Measurements from ENCODE around the gene SCT.

The SCT gene, protein sequence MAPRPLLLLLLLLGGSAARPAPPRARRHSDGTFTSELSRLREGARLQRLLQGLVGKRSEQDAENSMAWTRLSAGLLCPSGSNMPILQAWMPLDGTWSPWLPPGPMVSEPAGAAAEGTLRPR

DNA sequence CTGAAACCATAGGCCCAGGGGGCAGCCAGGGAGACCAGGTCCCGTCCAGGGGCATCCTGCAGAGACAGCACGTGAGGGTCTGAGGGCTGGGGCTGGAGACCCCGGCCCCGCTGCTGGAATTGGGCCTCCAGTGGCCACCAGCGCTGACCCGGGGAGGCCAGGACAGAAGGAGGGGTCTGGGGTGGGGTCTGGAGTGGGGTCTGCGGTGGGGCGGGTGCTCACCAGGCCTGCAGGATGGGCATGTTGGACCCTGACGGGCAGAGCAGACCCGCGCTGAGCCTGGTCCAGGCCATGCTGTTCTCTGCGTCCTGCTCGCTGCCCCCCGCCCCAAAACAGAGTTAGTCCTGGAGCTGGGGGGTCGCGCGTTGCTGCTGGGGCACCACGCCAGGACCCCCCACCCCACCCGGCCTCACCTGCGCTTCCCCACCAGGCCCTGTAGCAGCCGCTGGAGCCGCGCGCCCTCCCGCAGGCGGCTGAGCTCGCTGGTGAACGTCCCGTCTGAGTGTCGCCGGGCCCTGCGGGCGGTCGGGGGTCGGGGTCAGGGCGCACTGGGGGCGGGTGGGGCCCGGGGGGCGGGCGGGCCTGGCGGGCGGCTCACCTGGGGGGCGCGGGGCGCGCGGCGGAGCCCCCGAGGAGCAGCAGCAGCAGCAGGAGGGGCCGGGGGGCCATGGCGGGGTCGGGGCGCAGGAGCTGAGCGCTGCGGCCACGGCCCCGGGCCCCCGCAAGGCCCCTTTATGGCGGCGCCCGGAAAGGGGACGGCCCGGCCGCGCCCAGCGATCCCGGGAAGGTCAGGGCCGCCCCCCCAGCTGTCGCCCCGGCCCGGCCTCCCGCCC is at the start of gene SCT:
Gene SCT (minus strand): TSS at position 707 of the 833 bp plus-strand sequence. CDS start 38 bp downstream, at position 669.
- Histone ChIP-seq H3K4me1 (ENCODE audit: insufficient read depth, low read length) (no peaks in the 10 kb centered on the region), H3K36me3 (ENCODE audit: insufficient read depth, low read depth, low read length) (no peaks in the 10 kb centered on the region), H3K27ac (ENCODE audit: low read length) (no peak within 1 kb of the TSS), H3K4me3 (ENCODE audit: low read length) (no peak within 1 kb of the TSS), H3K27me3 (ENCODE audit: insufficient read depth, low read length) (peaks cover 41% of the 10 kb centered on the region), H3K9me3 (ENCODE audit: insufficient read depth, low read depth, low read length) (no peaks in the 10 kb centered on the region), H3K9ac (ENCODE audit: low read depth, low read length) (no peak within 1 kb of the TSS)

DNA sequence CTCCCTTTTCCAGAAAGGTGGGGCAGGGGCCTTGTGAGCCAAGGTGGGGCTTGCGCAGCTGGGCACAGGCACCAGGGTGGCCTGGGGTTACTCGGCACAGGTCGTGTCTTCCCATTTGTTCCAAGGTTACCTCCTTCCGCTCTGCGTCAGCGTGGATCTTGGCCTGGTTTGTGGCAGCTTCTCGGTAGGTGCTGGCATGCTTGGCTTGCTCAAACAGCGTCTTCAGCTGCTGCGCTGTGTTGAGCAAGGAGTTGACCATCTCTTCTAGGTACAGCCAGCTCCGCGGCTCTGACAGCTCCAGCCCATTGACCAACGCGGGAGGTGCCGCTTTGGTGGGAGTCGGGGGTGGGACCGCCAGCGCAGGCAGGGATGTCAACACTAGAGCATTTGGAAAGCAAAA is 47.4 kb upstream of the SCT start:
- H3K27me3 ChIP-seq (ENCODE audit: insufficient read depth, low read length), result no peaks in the 10 kb centered on the region
- H3K27ac ChIP-seq (ENCODE audit: low read length), result no peak overlapping the region
- H3K9ac ChIP-seq (ENCODE audit: low read depth, low read length), result no peak overlapping the region
- H3K36me3 ChIP-seq (ENCODE audit: insufficient read depth, low read depth, low read length), result peaks cover 47% of the 10 kb centered on the region
- no peak overlapping the region for H3K4me3 ChIP-seq (ENCODE audit: low read length)
- no peaks in the 10 kb centered on the region for H3K4me1 ChIP-seq (ENCODE audit: insufficient read depth, low read length)
- H3K9me3 ChIP-seq (ENCODE audit: insufficient read depth, low read depth, low read length), result no peaks in the 10 kb centered on the region

DNA sequence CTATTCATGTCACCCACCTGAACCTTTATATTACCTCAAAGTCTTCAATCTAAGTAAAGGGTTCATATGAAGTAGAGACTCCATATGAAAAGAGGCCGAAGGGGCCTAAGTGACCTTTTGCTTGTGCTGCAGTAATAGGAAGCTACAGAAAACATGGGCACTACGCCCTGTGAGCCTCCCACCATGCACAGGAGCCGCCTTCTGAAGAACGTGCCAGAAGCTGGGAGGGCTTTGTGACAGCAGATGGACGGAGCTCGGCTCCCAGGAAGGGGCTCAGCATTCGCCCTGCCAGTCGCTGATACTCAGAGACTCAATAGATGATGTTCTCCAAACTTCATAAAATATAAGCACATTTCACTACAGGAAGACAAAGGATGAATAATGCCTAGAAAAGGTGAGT is 46.9 kb upstream of the SCT start:
- Histone ChIP-seq H3K27me3 (ENCODE audit: insufficient read depth, low read length) (no peaks in the 10 kb centered on the region), H3K9ac (ENCODE audit: low read depth, low read length) (no peak overlapping the region), H3K9me3 (ENCODE audit: insufficient read depth, low read depth, low read length) (no peaks in the 10 kb centered on the region), H3K4me1 (ENCODE audit: insufficient read depth, low read length) (no peaks in the 10 kb centered on the region), H3K27ac (ENCODE audit: low read length) (no peak overlapping the region), H3K36me3 (ENCODE audit: insufficient read depth, low read depth, low read length) (peaks cover 43% of the 10 kb centered on the region), H3K4me3 (ENCODE audit: low read length) (no peak overlapping the region)

DNA sequence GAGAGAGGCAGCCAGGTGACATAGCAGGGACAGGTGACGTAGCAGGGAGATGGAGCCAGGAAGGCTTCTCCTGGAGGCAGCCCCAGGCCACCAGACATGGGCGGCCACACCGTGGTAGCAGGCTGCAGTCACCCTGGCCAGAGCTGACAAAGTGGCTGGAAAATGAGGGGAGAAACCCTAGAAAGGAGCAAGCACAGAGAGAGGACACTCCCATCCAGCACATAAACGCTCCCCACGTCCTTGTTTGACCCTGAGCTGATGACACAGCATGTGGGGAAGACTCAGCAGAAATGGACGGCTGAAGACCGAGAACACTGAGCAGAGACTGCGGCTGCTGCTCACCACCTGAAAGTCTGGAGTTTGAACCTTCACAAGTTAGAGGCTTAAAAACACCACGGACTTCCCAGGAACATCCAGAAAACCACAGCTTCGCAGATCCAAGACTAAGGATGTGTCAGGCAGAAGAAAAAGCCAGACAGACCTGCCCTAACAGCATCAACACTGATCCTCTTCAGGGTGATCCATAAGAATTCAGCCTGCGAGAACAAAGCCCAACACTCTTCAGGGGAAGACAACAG is 38.8 kb upstream of the SCT start:
- Histone ChIP-seq H3K4me3 (ENCODE audit: low read length) (no peak overlapping the region), H3K27ac (ENCODE audit: low read length) (no peak overlapping the region), H3K36me3 (ENCODE audit: insufficient read depth, low read depth, low read length) (peaks cover 40% of the 10 kb centered on the region), H3K9ac (ENCODE audit: low read depth, low read length) (no peak overlapping the region), H3K9me3 (ENCODE audit: insufficient read depth, low read depth, low read length) (no peaks in the 10 kb centered on the region), H3K27me3 (ENCODE audit: insufficient read depth, low read length) (no peaks in the 10 kb centered on the region), H3K4me1 (ENCODE audit: insufficient read depth, low read length) (no peaks in the 10 kb centered on the region)

DNA sequence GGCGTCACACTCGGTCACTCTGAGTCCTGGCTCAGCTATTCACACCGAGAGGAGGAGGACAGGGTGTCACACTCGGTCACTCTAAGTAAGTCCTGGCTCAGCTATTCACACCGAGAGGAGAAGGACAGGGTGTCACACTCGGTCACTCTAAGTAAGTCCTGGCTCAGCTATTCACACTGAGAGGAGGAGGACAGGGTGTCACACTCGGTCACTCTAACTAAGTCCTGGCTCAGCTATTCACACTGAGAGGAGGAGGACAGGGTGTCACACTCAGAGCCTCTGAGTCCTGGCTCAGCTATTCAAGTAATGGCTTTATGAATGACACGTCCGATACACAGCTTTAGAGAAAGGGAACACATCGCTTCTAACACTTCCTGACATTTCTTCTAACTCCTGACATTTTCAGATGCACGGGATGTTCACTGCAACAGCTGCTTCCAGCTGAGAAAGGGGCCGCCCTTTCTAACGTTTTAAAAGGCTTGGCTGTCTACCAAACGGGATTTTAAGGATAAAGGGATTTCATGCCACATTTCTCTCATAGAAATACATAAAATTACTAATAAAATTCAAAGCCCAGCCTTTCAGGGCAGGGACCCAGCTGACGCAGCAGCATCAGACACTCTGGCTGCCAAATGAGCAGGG is 38.2 kb upstream of the SCT start:
- Histone ChIP-seq H3K27ac (ENCODE audit: low read length) (no peak overlapping the region), H3K9me3 (ENCODE audit: insufficient read depth, low read depth, low read length) (no peaks in the 10 kb centered on the region), H3K4me1 (ENCODE audit: insufficient read depth, low read length) (no peaks in the 10 kb centered on the region), H3K36me3 (ENCODE audit: insufficient read depth, low read depth, low read length) (peaks cover 45% of the 10 kb centered on the region), H3K9ac (ENCODE audit: low read depth, low read length) (no peak overlapping the region), H3K4me3 (ENCODE audit: low read length) (no peak overlapping the region), H3K27me3 (ENCODE audit: insufficient read depth, low read length) (no peaks in the 10 kb centered on the region)

DNA sequence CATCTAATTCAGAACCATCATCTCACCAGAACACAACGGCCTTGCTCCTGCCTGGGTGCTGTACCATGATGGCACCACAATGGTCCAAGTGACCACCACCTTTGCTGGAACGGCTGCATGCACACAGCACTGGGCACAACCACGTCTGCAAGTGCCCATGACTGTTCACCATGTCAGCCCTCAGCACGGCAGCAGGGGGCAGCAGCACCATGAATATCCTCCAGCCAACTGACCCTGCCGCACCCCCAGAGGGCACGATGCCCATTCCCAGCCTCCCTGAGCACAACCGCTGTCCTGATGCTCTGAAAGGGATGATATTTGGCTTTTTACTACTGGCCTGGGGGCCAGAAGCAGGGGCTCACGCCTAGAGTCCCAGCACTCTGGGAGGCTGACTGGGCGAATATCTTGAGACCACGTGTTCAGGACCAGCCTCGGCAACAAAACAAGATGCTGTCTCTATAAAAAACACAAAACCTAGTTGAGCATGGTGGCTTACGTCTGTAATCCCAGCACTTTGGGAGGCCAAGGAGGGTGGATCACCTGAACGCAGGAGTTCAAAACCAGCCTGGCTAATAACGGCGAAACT is 35.8 kb upstream of the SCT start:
- H3K9ac ChIP-seq (ENCODE audit: low read depth, low read length), result no peak overlapping the region
- H3K27me3 ChIP-seq (ENCODE audit: insufficient read depth, low read length), result no peaks in the 10 kb centered on the region
- no peaks in the 10 kb centered on the region for H3K4me1 ChIP-seq (ENCODE audit: insufficient read depth, low read length)
- no peaks in the 10 kb centered on the region for H3K9me3 ChIP-seq (ENCODE audit: insufficient read depth, low read depth, low read length)
- no peak overlapping the region for H3K27ac ChIP-seq (ENCODE audit: low read length)
- no peak overlapping the region for H3K4me3 ChIP-seq (ENCODE audit: low read length)
- peaks cover 56% of the 10 kb centered on the region for H3K36me3 ChIP-seq (ENCODE audit: insufficient read depth, low read depth, low read length)

DNA sequence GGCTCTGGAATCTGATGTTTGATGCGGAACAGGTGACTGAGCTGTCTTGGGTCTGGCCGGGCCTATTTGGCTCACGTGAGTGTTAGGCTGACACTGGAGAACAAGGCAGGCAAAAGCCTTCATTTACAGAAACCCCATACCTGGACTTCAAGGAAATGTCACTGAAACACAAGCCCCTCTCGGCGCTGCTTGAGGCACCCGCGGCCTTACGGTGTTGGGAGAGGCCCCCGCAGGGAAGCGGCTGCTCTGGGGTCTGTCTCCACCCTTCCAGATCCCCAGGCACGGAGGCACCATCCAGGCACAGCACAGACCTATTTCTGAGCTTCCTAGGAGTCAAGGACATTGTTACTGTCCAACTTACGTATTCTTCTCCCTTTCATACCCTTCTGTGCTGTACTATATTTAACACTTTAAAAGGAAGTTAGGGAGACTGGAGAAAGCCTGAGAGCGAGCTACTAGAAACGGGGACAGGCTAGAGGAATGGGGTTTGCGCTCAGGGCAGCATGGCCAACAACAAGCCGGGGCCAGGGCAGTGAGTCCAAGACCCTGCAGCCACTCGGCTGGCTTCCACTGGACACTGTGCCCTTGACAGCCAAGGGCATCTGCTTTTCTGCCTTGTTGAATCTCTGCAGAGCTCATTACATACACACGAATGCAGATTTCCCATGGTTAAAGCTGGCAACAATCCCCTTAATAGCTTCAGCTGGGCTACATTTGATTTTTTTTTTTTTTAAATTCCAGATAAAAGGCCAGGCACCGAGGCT is 33.9 kb upstream of the SCT start:
- Histone ChIP-seq H3K4me3 (ENCODE audit: low read length) (no peak overlapping the region), H3K9me3 (ENCODE audit: insufficient read depth, low read depth, low read length) (no peaks in the 10 kb centered on the region), H3K36me3 (ENCODE audit: insufficient read depth, low read depth, low read length) (peaks cover 48% of the 10 kb centered on the region), H3K4me1 (ENCODE audit: insufficient read depth, low read length) (no peaks in the 10 kb centered on the region), H3K9ac (ENCODE audit: low read depth, low read length) (no peak overlapping the region), H3K27ac (ENCODE audit: low read length) (no peak overlapping the region), H3K27me3 (ENCODE audit: insufficient read depth, low read length) (no peaks in the 10 kb centered on the region)

DNA sequence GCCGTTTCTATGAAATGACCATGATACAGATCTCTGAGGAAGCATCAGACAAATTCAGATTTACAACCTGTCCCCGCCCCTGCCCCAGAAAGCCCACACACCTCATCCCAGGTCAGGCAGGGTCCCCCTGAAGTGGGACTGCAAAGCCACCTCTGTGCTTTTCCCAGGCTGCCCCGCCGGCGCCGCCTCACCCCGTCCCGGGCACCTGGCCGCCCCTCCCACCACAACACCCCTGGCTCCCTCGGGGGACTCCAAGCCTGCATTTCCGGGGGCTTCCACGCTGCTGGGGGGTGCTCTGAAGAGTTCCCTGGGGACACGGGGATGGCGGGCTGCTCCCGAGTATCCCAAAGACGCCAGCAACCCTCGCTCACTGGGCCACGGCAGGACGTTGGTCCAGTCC is 33.3 kb upstream of the SCT start:
- Histone ChIP-seq H3K9me3 (ENCODE audit: insufficient read depth, low read depth, low read length) (no peaks in the 10 kb centered on the region), H3K27me3 (ENCODE audit: insufficient read depth, low read length) (no peaks in the 10 kb centered on the region), H3K4me3 (ENCODE audit: low read length) (no peak overlapping the region), H3K27ac (ENCODE audit: low read length) (no peak overlapping the region), H3K36me3 (ENCODE audit: insufficient read depth, low read depth, low read length) (peaks cover 42% of the 10 kb centered on the region), H3K9ac (ENCODE audit: low read depth, low read length) (no peak overlapping the region), H3K4me1 (ENCODE audit: insufficient read depth, low read length) (no peaks in the 10 kb centered on the region)

DNA sequence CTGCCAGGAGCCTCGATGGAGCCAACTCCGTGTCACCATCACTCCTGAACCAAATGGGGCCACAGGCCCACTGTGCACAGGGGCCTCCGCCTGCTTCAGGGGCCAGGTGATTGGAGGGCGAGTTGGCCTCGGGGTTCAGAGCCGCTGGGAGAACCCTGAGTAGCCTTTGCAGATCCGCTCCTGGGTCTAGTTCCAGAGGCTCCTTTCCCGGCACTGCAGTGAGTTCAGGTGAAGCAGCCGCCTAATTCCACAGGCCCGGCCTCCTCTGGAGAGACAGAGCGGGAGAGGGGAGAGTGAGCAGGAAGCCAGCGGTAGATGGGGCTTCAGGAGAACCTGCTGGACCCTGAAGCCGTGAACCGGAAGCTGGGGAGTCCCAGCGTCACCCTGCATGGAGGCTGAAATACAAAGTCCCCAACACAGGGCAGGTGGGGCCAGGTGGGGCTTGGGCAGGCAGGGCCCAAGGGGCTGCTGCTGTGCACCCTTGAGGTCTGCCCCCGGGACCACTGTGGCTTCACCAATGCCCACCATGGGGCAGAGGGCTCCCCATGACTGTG is 32.6 kb upstream of the SCT start:
- H3K36me3 ChIP-seq (ENCODE audit: insufficient read depth, low read depth, low read length), result peaks cover 39% of the 10 kb centered on the region
- H3K9me3 ChIP-seq (ENCODE audit: insufficient read depth, low read depth, low read length), result no peaks in the 10 kb centered on the region
- no peak overlapping the region for H3K9ac ChIP-seq (ENCODE audit: low read depth, low read length)
- no peaks in the 10 kb centered on the region for H3K27me3 ChIP-seq (ENCODE audit: insufficient read depth, low read length)
- no peak overlapping the region for H3K27ac ChIP-seq (ENCODE audit: low read length)
- H3K4me3 ChIP-seq (ENCODE audit: low read length), result no peak overlapping the region
- H3K4me1 ChIP-seq (ENCODE audit: insufficient read depth, low read length), result no peaks in the 10 kb centered on the region

DNA sequence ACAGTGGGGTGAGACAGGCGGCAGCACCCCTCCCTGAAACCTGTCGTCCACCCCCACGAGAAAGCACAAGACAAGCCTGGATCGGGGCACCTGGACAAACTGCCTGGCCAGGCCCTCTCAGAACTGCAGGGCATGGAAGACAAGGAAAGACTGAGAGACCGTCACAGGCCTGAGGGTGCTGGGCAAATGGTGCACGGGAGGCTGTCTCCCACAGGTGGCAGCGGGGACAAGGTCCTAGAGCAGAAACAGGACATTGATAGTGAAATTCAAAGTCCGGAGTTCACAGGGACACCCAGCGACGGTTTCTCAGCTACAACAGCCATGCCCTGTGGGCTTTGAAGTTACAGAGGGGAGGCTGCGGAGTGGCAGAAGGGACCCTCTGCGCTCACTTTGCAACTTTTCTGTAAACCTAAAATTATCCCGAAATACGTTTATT is 30.7 kb upstream of the SCT start:
- no peak overlapping the region for H3K9ac ChIP-seq (ENCODE audit: low read depth, low read length)
- H3K4me3 ChIP-seq (ENCODE audit: low read length), result no peak overlapping the region
- H3K36me3 ChIP-seq (ENCODE audit: insufficient read depth, low read depth, low read length), result peaks cover 30% of the 10 kb centered on the region
- H3K27ac ChIP-seq (ENCODE audit: low read length), result no peak overlapping the region
- H3K4me1 ChIP-seq (ENCODE audit: insufficient read depth, low read length), result no peaks in the 10 kb centered on the region
- H3K9me3 ChIP-seq (ENCODE audit: insufficient read depth, low read depth, low read length), result no peaks in the 10 kb centered on the region
- no peaks in the 10 kb centered on the region for H3K27me3 ChIP-seq (ENCODE audit: insufficient read depth, low read length)

DNA sequence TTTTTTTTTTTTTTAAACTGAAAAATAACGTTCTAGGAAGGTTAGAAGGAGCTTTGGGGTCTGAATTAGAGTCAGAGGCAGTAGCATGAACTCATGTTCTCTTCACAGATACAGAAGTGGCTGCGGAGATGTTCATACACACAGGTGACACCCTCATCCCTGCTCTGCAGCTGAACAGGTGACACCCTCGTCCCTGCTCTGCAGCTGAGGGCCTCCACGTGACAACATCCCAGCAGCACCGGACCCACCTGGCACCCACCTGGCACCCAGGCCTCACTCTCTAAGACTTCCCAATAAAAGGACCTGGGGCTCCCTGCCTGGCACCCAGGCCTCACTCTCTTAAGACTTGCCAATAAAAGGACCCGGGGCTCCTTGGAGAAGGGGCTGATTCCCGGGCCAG is 29.9 kb upstream of the SCT start:
- Histone ChIP-seq H3K4me3 (ENCODE audit: low read length) (no peak overlapping the region), H3K9ac (ENCODE audit: low read depth, low read length) (no peak overlapping the region), H3K9me3 (ENCODE audit: insufficient read depth, low read depth, low read length) (no peaks in the 10 kb centered on the region), H3K36me3 (ENCODE audit: insufficient read depth, low read depth, low read length) (peaks cover 30% of the 10 kb centered on the region), H3K27ac (ENCODE audit: low read length) (no peak overlapping the region), H3K4me1 (ENCODE audit: insufficient read depth, low read length) (no peaks in the 10 kb centered on the region), H3K27me3 (ENCODE audit: insufficient read depth, low read length) (no peaks in the 10 kb centered on the region)

All from iPS-20b (cell line).